GM23338 (cell line): Measurements from ENCODE around the gene TRPM2. TPM values are rescaled to one million over a fixed set of nuclear protein-coding genes. Genes with fewer than 3 reads are reported as not detected.

Source experiments
- ATAC-seq: fragments of 200-7000 bp; cut with Tn5 transposase; 3 replicates; pipeline ENCODE4 v1.9.1; 2020
- DNase-seq: peaks from one replicate; pipeline ENCODE4 v3.0.0-alpha.2; 2015; ENCODE audit warnings: low spot score
- H2AFZ ChIP-seq: fragments of 200-600 bp; sonication (generic); 2 replicates; pipeline ENCODE4 v1.8.0; 2016; ENCODE audit warnings: antibody characterized with exemption, mild to moderate bottlenecking, moderate library complexity
- H3F3A ChIP-seq: fragments of 200-600 bp; sonication (generic); replicated peaks from 2 replicates; pipeline ENCODE4 v1.8.0; 2017; ENCODE audit warnings: antibody characterized with exemption, mixed run types, low read depth
- H3K27ac ChIP-seq: fragments of 200-600 bp; sonication (generic); 2 replicates; pipeline ENCODE4 v1.6.1; 2016; ENCODE audit warnings: low read depth
- H3K27me3 ChIP-seq: fragments of 200-600 bp; sonication (generic); 2 replicates; pipeline ENCODE4 v1.8.0; 2016; ENCODE audit warnings: mild to moderate bottlenecking, mixed run types, moderate library complexity; ENCODE audit not compliant: insufficient read depth
- H3K36me3 ChIP-seq: fragments of 200-600 bp; sonication (generic); 2 replicates; pipeline ENCODE4 v1.8.0; 2016; ENCODE audit warnings: mild to moderate bottlenecking; ENCODE audit not compliant: insufficient read depth
- H3K4me1 ChIP-seq: fragments of 200-600 bp; sonication (generic); 2 replicates; pipeline ENCODE4 v1.8.0; 2016; ENCODE audit warnings: mild to moderate bottlenecking, moderate library complexity; ENCODE audit not compliant: insufficient read depth
- H3K4me2 ChIP-seq: fragments of 200-600 bp; sonication (generic); 2 replicates; pipeline ENCODE4 v1.7.1; 2017; ENCODE audit warnings: mixed run types
- H3K4me3 ChIP-seq: fragments of 200-600 bp; sonication (generic); 2 replicates; pipeline ENCODE4 v1.6.1; 2016; ENCODE audit warnings: mixed run types
- H3K79me2 ChIP-seq: fragments of 200-600 bp; sonication (generic); replicated peaks from 2 replicates; pipeline ENCODE4 v1.8.0; 2017; ENCODE audit warnings: mild to moderate bottlenecking; ENCODE audit not compliant: insufficient read depth
- H3K9me2 ChIP-seq: fragments of 200-600 bp; sonication (generic); 2 replicates; pipeline ENCODE4 v1.8.0; 2017; ENCODE audit not compliant: insufficient read depth
- H4K20me1 ChIP-seq: fragments of 200-600 bp; sonication (generic); replicated peaks from 2 replicates; pipeline ENCODE4 v1.8.0; 2017; ENCODE audit warnings: mild to moderate bottlenecking; ENCODE audit not compliant: insufficient read depth
- H3K27ac Mint-ChIP-seq: 2 replicates; pipeline ENCODE4 v1.8.0; 2020; ENCODE audit warnings: inconsistent platforms, mild to moderate bottlenecking, moderate library complexity, mixed read lengths
- H3K27me3 Mint-ChIP-seq: 3 replicates; pipeline ENCODE4 v1.8.0; 2022; ENCODE audit warnings: low read depth, mild to moderate bottlenecking, moderate library complexity, mixed read lengths, inconsistent platforms; ENCODE audit not compliant: insufficient read depth, poor library complexity
- H3K36me3 Mint-ChIP-seq: 3 replicates; pipeline ENCODE4 v1.8.0; 2021; ENCODE audit warnings: low read depth, mild to moderate bottlenecking, inconsistent platforms, moderate library complexity, mixed read lengths
- H3K4me1 Mint-ChIP-seq: 3 replicates; pipeline ENCODE4 v1.8.0; 2020; ENCODE audit warnings: mild to moderate bottlenecking, inconsistent platforms, mixed read lengths
- H3K4me3 Mint-ChIP-seq: 3 replicates; pipeline ENCODE4 v1.8.0; 2021; ENCODE audit warnings: moderate library complexity, mild to moderate bottlenecking, inconsistent platforms, mixed read lengths
- H3K9me3 Mint-ChIP-seq: 3 replicates; pipeline ENCODE4 v1.8.0; 2020; ENCODE audit warnings: moderate library complexity, mild to moderate bottlenecking, inconsistent platforms, mixed read lengths
- CREB1 ChIP-seq: fragments of 250-450 bp; sonication (Bioruptor Pico); IDR thresholded peaks from 2 replicates; pipeline ENCODE4 v1.5.0; 2020; ENCODE audit warnings: low read depth, mild to moderate bottlenecking, moderate library complexity
- EZH2 ChIP-seq: fragments of 200-600 bp; sonication (generic); IDR thresholded peaks from one replicate; pipeline ENCODE4 v1.8.0; 2017; ENCODE audit warnings: antibody characterized with exemption, mild to moderate bottlenecking, low read depth; ENCODE audit not compliant: unreplicated experiment
- EZH2phosphoT487 ChIP-seq: fragments of 200-600 bp; sonication (generic); IDR thresholded peaks from one replicate; pipeline ENCODE4 v1.8.1; 2018; ENCODE audit warnings: antibody characterized with exemption; ENCODE audit not compliant: unreplicated experiment
- JUNB ChIP-seq: IDR thresholded peaks from one replicate; pipeline ENCODE4 v1.6.1; 2016; ENCODE audit warnings: antibody characterized with exemption; ENCODE audit not compliant: unreplicated experiment
- POLR2AphosphoS5 ChIP-seq: IDR thresholded peaks from 2 replicates; pipeline ENCODE4 v1.6.1; 2016; ENCODE audit warnings: antibody characterized with exemption, low read depth
- STAT1 ChIP-seq: IDR thresholded peaks from one replicate; pipeline ENCODE4 v1.6.1; 2016; ENCODE audit warnings: antibody characterized with exemption; ENCODE audit not compliant: unreplicated experiment
- ZNF114 ChIP-seq: fragments of 250-450 bp; sonication (Bioruptor Pico); IDR thresholded peaks from 2 replicates; pipeline ENCODE4 v1.5.0; 2020; ENCODE audit warnings: mild to moderate bottlenecking, moderate library complexity
- ZNF331 ChIP-seq: fragments of 250-450 bp; sonication (Bioruptor Pico); IDR thresholded peaks from 2 replicates; pipeline ENCODE4 v1.5.0; 2020; ENCODE audit warnings: low read depth, mild to moderate bottlenecking, moderate library complexity
- polyA plus RNA-seq: library from polyadenylated mRNA; unstranded; fragments of >200 nt; fragmentation: Nextera tagmentation; extraction: Ambion mirVana; gene quantifications from 2 replicates; pipeline ENCODE4 v1.2.1, GENCODE V29; 2016
- total RNA-seq: library from RNA; depleted of rRNA; stranded (reverse); fragments of >200 nt; shearing (Covaris generic); gene quantifications from 2 replicates; pipeline ENCODE4 v1.2.3, GENCODE V29; 2014
- TF ChIP-seq, protein P1 (sequence below): IDR thresholded peaks from 2 replicates; pipeline ENCODE4 v1.6.1; 2016; ENCODE audit warnings: antibody characterized with exemption
- TF ChIP-seq, protein P2 (sequence below), 2 experiments: fragments of 200-600 bp in 1 of 2; sonication (generic) in 1 of 2; conservative IDR thresholded peaks; 2 replicates each; pipeline versions ENCODE4 v1.5.1 to v1.6.1; 2016 to 2017; ENCODE audit warnings: antibody characterized with exemption in 2 of 2, low read depth in 2 of 2, mild to moderate bottlenecking in 2 of 2, moderate library complexity in 1 of 2
- TF ChIP-seq, protein P3 (sequence below): fragments of 250-450 bp; sonication (Bioruptor Pico); IDR thresholded peaks from 2 replicates; pipeline ENCODE4 v1.5.0; 2020; ENCODE audit warnings: mild to moderate bottlenecking, moderate library complexity

TRPM2 gene
- total and polyA plus RNA-seq, 2 experiments from 2014 or later: 0.53 to 0.83 TPM

DNA sequence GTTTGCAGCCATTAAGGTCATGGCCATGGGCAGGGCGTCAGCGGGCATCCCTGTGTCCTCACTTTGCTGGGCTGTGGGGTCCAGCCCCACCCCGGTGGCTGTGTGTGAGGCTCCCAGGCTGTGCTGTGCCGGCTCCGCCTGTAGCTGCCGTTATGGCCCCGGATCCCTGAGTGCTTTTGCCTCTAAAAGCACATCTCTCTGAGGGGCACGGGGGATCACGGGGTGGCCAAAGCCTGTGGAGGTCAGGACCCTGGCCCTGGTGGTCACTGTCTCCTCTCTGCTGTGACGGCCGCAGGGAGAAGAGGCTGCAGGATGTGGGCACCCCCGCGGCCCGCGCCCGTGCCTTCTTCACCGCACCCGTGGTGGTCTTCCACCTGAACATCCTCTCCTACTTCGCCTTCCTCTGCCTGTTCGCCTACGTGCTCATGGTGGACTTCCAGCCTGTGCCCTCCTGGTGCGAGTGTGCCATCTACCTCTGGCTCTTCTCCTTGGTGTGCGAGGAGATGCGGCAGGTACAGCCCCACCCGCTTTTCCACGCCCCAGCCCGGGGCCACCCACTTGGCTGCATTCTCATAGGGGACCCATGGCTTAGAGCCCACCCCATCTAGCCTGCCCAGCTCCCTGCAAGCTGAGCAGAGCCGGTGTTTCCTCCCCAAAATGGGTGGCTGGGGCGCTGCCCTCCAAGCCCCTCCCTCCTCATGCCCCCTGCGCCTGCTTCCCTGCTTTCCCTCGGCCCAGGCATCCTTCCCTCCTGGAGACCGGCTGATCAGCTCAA is 48.2 kb downstream of the TRPM2 start:
- Histone ChIP-seq H4K20me1 (no peaks in the 10 kb centered on the region), H3K4me3 (no peak overlapping the region), H3K79me2 (no peaks in the 10 kb centered on the region), H3K9me2 (0 out of 2 replicates have a peak, but pooled peaks cover 6% of the 10 kb centered on the region), H3F3A (peaks cover 12% of the 10 kb centered on the region), H3K4me1 (no peaks in the 10 kb centered on the region), H3K27ac (no peak overlapping the region), H3K27me3 (no peaks in the 10 kb centered on the region), H2AFZ (no peak overlapping the region), H3K4me2 (no peak overlapping the region), H3K36me3 (no peaks in the 10 kb centered on the region)
- TF ChIP-seq JUNB (no peak), ZNF114 (CRISPR knock-in tag) (no peak), POLR2AphosphoS5 (no peak), EZH2phosphoT487 (no peak), STAT1 (no peak), CREB1 (CRISPR knock-in tag) (no peak), EZH2 (no peak), ZNF331 (CRISPR knock-in tag) (no peak)
- TF ChIP-seq, protein P1, sequence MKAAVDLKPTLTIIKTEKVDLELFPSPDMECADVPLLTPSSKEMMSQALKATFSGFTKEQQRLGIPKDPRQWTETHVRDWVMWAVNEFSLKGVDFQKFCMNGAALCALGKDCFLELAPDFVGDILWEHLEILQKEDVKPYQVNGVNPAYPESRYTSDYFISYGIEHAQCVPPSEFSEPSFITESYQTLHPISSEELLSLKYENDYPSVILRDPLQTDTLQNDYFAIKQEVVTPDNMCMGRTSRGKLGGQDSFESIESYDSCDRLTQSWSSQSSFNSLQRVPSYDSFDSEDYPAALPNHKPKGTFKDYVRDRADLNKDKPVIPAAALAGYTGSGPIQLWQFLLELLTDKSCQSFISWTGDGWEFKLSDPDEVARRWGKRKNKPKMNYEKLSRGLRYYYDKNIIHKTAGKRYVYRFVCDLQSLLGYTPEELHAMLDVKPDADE: no peak
- TF ChIP-seq, protein P2, sequence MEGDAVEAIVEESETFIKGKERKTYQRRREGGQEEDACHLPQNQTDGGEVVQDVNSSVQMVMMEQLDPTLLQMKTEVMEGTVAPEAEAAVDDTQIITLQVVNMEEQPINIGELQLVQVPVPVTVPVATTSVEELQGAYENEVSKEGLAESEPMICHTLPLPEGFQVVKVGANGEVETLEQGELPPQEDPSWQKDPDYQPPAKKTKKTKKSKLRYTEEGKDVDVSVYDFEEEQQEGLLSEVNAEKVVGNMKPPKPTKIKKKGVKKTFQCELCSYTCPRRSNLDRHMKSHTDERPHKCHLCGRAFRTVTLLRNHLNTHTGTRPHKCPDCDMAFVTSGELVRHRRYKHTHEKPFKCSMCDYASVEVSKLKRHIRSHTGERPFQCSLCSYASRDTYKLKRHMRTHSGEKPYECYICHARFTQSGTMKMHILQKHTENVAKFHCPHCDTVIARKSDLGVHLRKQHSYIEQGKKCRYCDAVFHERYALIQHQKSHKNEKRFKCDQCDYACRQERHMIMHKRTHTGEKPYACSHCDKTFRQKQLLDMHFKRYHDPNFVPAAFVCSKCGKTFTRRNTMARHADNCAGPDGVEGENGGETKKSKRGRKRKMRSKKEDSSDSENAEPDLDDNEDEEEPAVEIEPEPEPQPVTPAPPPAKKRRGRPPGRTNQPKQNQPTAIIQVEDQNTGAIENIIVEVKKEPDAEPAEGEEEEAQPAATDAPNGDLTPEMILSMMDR (conservative IDR thresholded peaks at IDR 0.05; ENCODE audit: low read depth in 2 of 2): no peak
- Mint-ChIP-seq H3K4me3 (no peak overlapping the region), H3K4me1 (no peaks in the 10 kb centered on the region), H3K27me3 (peaks cover 6% of the 10 kb centered on the region), H3K36me3 (peaks cover 3% of the 10 kb centered on the region; the same call in 1 of the 3 replicates), H3K9me3 (peaks cover 7% of the 10 kb centered on the region), H3K27ac (no peak overlapping the region)
- ATAC-seq (no peak), DNase-seq (no peak)

DNA sequence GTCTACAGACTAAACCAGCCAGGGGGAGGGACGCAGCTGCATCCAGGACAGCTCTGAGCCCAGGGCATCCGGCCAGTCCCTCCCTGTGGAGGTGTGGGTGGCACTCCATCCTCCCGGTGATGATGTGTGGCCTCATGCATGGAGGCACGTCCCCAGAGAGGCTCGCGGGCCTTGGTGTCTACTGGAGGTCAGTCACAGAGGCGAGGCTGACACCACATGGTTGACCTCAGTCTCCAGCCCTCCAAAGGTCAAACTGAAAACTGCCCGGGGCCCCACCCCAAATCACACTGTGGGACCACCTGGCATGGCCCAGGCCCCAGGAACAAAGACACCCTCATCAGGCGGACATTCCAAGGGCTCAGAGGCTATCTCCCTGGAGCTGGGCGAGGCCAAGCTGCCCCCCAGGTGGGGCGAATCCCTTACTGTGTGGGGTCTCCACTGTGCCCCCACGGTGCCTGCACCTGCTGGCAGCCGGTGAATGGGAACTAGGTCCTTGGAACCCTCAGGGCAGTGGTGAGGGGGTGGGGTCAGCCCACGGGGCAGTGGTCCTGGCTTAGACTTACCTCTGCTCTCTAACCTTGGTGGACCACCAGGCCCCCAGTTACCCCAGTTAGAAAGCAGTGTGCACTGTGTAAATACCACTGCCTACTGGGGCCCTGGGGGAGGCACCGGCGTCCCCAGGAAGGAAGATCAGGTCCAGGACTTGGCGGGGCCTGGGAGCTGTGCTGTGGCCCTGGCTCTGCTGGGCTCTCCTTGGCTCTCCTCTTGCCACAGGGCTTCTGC is 49.1 kb downstream of the TRPM2 start:
- peaks cover 6% of the 10 kb centered on the region for H3K27me3 Mint-ChIP-seq
- H3K9me3 Mint-ChIP-seq: peaks cover 14% of the 10 kb centered on the region
- no peak for TF ChIP-seq STAT1
- TF ChIP-seq, protein P3, sequence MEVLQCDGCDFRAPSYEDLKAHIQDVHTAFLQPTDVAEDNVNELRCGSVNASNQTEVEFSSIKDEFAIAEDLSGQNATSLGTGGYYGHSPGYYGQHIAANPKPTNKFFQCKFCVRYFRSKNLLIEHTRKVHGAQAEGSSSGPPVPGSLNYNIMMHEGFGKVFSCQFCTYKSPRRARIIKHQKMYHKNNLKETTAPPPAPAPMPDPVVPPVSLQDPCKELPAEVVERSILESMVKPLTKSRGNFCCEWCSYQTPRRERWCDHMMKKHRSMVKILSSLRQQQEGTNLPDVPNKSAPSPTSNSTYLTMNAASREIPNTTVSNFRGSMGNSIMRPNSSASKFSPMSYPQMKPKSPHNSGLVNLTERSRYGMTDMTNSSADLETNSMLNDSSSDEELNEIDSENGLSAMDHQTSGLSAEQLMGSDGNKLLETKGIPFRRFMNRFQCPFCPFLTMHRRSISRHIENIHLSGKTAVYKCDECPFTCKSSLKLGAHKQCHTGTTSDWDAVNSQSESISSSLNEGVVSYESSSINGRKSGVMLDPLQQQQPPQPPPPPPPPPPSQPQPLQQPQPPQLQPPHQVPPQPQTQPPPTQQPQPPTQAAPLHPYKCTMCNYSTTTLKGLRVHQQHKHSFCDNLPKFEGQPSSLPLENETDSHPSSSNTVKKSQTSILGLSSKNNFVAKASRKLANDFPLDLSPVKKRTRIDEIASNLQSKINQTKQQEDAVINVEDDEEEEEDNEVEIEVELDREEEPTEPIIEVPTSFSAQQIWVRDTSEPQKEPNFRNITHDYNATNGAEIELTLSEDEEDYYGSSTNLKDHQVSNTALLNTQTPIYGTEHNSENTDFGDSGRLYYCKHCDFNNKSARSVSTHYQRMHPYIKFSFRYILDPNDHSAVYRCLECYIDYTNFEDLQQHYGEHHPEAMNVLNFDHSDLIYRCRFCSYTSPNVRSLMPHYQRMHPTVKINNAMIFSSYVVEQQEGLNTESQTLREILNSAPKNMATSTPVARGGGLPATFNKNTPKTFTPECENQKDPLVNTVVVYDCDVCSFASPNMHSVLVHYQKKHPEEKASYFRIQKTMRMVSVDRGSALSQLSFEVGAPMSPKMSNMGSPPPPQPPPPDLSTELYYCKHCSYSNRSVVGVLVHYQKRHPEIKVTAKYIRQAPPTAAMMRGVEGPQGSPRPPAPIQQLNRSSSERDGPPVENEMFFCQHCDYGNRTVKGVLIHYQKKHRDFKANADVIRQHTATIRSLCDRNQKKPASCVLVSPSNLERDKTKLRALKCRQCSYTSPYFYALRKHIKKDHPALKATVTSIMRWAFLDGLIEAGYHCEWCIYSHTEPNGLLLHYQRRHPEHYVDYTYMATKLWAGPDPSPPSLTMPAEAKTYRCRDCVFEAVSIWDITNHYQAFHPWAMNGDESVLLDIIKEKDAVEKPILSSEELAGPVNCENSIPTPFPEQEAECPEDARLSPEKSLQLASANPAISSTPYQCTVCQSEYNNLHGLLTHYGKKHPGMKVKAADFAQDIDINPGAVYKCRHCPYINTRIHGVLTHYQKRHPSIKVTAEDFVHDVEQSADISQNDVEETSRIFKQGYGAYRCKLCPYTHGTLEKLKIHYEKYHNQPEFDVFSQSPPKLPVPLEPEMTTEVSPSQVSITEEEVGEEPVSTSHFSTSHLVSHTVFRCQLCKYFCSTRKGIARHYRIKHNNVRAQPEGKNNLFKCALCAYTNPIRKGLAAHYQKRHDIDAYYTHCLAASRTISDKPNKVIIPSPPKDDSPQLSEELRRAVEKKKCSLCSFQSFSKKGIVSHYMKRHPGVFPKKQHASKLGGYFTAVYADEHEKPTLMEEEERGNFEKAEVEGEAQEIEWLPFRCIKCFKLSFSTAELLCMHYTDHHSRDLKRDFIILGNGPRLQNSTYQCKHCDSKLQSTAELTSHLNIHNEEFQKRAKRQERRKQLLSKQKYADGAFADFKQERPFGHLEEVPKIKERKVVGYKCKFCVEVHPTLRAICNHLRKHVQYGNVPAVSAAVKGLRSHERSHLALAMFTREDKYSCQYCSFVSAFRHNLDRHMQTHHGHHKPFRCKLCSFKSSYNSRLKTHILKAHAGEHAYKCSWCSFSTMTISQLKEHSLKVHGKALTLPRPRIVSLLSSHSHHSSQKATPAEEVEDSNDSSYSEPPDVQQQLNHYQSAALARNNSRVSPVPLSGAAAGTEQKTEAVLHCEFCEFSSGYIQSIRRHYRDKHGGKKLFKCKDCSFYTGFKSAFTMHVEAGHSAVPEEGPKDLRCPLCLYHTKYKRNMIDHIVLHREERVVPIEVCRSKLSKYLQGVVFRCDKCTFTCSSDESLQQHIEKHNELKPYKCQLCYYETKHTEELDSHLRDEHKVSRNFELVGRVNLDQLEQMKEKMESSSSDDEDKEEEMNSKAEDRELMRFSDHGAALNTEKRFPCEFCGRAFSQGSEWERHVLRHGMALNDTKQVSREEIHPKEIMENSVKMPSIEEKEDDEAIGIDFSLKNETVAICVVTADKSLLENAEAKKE (CRISPR knock-in tag): no peak
- TF ChIP-seq JUNB: no peak
- no peak for TF ChIP-seq ZNF331 (CRISPR knock-in tag)

More for the DNA sequence above, 49.1 kb downstream of the TRPM2 start:
- H3K27ac ChIP-seq: no peak overlapping the region
- no peaks in the 10 kb centered on the region for H4K20me1 ChIP-seq
- peaks cover 12% of the 10 kb centered on the region for H3F3A ChIP-seq
- no peak overlapping the region for H3K4me3 ChIP-seq
- no peaks in the 10 kb centered on the region for H3K4me1 Mint-ChIP-seq
- no peak overlapping the region for H3K27ac Mint-ChIP-seq
- H3K36me3 Mint-ChIP-seq: peaks cover 8% of the 10 kb centered on the region; the same call in 2 of the 3 replicates
- H3K4me1 ChIP-seq: no peaks in the 10 kb centered on the region
- H3K27me3 ChIP-seq: no peaks in the 10 kb centered on the region
- 0 out of 2 replicates have a peak, but pooled peaks cover 6% of the 10 kb centered on the region for H3K9me2 ChIP-seq
- no peak for ATAC-seq
- H2AFZ ChIP-seq: no peak overlapping the region
- H3K4me2 ChIP-seq: no peak overlapping the region
- no peak for DNase-seq
- H3K79me2 ChIP-seq: no peaks in the 10 kb centered on the region
- H3K4me3 Mint-ChIP-seq: no peak overlapping the region
- no peaks in the 10 kb centered on the region for H3K36me3 ChIP-seq
